ENCODE results near the gene UBLCP1. TPM values are rescaled to one million over a fixed set of nuclear protein-coding genes. Genes with fewer than 3 reads are reported as not detected.

The UBLCP1 gene
- total and polyA plus RNA-seq, 2 of the 8 experiments (the other 6 are each of a cell fraction or from before 2014, with no cell fraction given) = 13.0 to 40.9 TPM

- TF ChIP-seq, protein P1, sequence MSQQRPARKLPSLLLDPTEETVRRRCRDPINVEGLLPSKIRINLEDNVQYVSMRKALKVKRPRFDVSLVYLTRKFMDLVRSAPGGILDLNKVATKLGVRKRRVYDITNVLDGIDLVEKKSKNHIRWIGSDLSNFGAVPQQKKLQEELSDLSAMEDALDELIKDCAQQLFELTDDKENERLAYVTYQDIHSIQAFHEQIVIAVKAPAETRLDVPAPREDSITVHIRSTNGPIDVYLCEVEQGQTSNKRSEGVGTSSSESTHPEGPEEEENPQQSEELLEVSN (IDR thresholded peaks at IDR 0.05) = no peak
- TF ChIP-seq TBP (IDR thresholded peaks at IDR 0.05; ENCODE audit: low read depth, low read length) = no peak
These were observed 56.7 kb downstream of the UBLCP1 start (continued) for GRCh38 chr5:159319832-159320231.

Data from H1 (cell line).